Karpas-422 (cell line): ENCODE results near the gene SLC6A9. TPM values are rescaled to one million over a fixed set of nuclear protein-coding genes. Genes with fewer than 3 reads are reported as not detected.
A peak's percentile ranks its signal among the peaks of the same experiment; 100 is the strongest.

Experiments
- DNase-seq: peaks from one replicate; pipeline ENCODE4 v3.0.0-alpha.2; 2015
- H2AFZ ChIP-seq: fragments of 200-600 bp; sonication (generic); 2 replicates; pipeline ENCODE4 v1.6.1; 2014; ENCODE audit warnings: antibody characterized with exemption, low read length, mixed read lengths
- H3K27ac ChIP-seq: fragments of 200-600 bp; sonication (generic); 2 replicates; pipeline ENCODE4 v1.5.1; 2014; ENCODE audit warnings: mild to moderate bottlenecking, low read length, moderate library complexity
- H3K27me3 ChIP-seq: fragments of 200-600 bp; sonication (generic); 2 replicates; pipeline ENCODE4 v1.6.1; 2014; ENCODE audit warnings: low read length, mixed read lengths
- H3K36me3 ChIP-seq: fragments of 200-600 bp; sonication (generic); 2 replicates; pipeline ENCODE4 v1.6.1; 2014; ENCODE audit warnings: low read length, mixed read lengths; ENCODE audit not compliant: insufficient read depth
- H3K4me1 ChIP-seq: fragments of 200-600 bp; sonication (generic); 2 replicates; pipeline ENCODE4 v1.6.1; 2014; ENCODE audit warnings: mild to moderate bottlenecking, low read length, mixed read lengths
- H3K4me2 ChIP-seq: fragments of 200-600 bp; sonication (generic); 2 replicates; pipeline ENCODE4 v1.6.1; 2014; ENCODE audit warnings: low read length, low read depth, mild to moderate bottlenecking; ENCODE audit not compliant: poor library complexity, severe bottlenecking
- H3K4me3 ChIP-seq: fragments of 200-600 bp; sonication (generic); 2 replicates; pipeline ENCODE4 v1.5.1; 2014; ENCODE audit warnings: mild to moderate bottlenecking, antibody characterized with exemption, low read length, mixed read lengths
- H3K79me2 ChIP-seq: fragments of 200-600 bp; sonication (generic); 2 replicates; pipeline ENCODE4 v1.6.1; 2014; ENCODE audit warnings: mild to moderate bottlenecking, low read length, mixed read lengths
- H3K9ac ChIP-seq: fragments of 200-600 bp; sonication (generic); 2 replicates; pipeline ENCODE4 v1.6.0; 2014; ENCODE audit warnings: low read length
- H3K9me2 ChIP-seq: fragments of 200-600 bp; sonication (generic), shearing (Covaris generic); replicated peaks from 2 replicates; pipeline ENCODE4 v1.6.0; 2014; ENCODE audit warnings: mild to moderate bottlenecking, low read length, moderate library complexity; ENCODE audit not compliant: insufficient read depth
- H3K9me3 ChIP-seq: fragments of 300-700, 200-600 bp; sonication (generic); 2 replicates; pipeline ENCODE4 v1.6.1; 2014; ENCODE audit warnings: low read length, mixed read lengths
- H4K20me1 ChIP-seq: fragments of 200-600 bp; sonication (generic); 2 replicates; pipeline ENCODE4 v1.6.1; 2014; ENCODE audit warnings: mild to moderate bottlenecking, antibody characterized with exemption, low read length, low read depth; ENCODE audit not compliant: insufficient read depth
- total RNA-seq: library from RNA; depleted of rRNA; stranded (reverse); fragments of >200 nt; shearing (Covaris generic); gene quantifications from 2 replicates; pipeline ENCODE4 v1.2.3, GENCODE V29; 2014; ENCODE audit warnings: low replicate concordance; rRNA removed

SLC6A9 gene
- 7.0 and 7.9 TPM in 2 replicates for total RNA-seq

DNA sequence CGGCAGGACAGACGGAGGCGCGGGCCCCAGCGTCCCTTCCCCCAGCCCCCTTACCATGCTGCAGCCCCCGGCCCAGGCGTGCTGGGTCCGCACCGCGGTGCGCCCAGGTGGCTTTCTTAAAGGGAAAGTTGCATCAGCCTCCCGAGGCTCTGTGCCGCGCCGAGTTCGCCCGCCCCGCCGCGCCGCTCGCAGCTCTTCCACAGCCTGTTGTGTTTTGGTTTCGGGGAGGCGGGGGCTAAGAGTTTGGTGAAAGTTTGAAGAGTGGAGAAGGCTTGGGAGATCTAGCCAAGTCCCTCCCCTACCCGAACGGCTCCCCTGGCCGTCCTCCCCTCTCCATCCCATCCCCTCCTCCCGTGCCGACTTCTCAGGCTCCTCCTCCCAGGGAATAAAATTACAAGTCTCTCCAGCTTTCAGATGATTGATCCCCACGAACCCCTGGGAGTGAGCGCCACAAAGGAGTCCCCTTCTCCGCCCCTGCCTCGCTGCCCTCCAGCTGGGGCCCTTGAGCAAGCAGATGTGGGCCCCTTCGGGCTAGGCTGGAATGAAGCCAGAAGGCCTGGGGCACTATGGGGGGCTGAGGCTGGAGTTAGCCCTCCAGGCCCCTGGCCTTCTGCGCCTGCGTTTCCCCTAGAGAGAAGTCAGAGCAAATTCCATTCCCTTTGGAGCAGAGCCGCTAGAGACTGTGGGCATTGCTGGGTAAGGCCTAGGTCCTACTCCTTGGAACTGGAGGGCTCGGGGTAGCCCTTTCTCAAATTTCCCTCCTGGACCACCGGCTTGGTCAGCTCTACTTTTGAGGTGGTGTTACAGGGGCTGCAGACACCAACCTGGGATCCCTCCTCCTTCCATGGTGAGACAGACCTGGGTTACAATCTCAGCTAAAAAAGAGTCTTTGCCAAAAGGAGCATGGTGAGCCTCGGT, at the start of gene SLC6A9:
TSS of gene SLC6A9 (minus strand) at position 211 of the 918 bp plus-strand sequence. CDS start 7,185 bp downstream, outside the sequence.
- no peaks in the 10 kb centered on the region for H3K79me2 ChIP-seq
- no peaks in the 10 kb centered on the region for H4K20me1 ChIP-seq
- no peak for DNase-seq
- peak within 1 kb of the TSS; percentile 33; the same call in 1 of the 2 replicates for H2AFZ ChIP-seq
- peak within 1 kb of the TSS; percentile 72 for H3K4me3 ChIP-seq
- H3K9me2 ChIP-seq: no peaks in the 10 kb centered on the region
- peaks cover 46% of the 10 kb centered on the region for H3K4me1 ChIP-seq
- H3K9ac ChIP-seq: peak within 1 kb of the TSS; percentile 68
- no peaks in the 10 kb centered on the region for H3K27me3 ChIP-seq
- peak within 1 kb of the TSS; percentile 84 for H3K4me2 ChIP-seq
- no peaks in the 10 kb centered on the region for H3K36me3 ChIP-seq
- no peaks in the 10 kb centered on the region for H3K9me3 ChIP-seq
- H3K27ac ChIP-seq: no peak within 1 kb of the TSS

- Histone ChIP-seq H4K20me1 (no peaks in the 10 kb centered on the region), H3K9ac (no peak overlapping the region), H3K79me2 (no peaks in the 10 kb centered on the region), H2AFZ (no peak overlapping the region), H3K36me3 (no peaks in the 10 kb centered on the region), H3K9me3 (no peaks in the 10 kb centered on the region), H3K4me2 (no peak overlapping the region), H3K27me3 (no peaks in the 10 kb centered on the region), H3K9me2 (no peaks in the 10 kb centered on the region), H3K4me1 (no peaks in the 10 kb centered on the region), H3K27ac (no peak overlapping the region), H3K4me3 (no peak overlapping the region)
- no peak for DNase-seq
These were observed 48.3 kb upstream of the SLC6A9 start for GRCh38 chr1:44079566-44079965.

DNA sequence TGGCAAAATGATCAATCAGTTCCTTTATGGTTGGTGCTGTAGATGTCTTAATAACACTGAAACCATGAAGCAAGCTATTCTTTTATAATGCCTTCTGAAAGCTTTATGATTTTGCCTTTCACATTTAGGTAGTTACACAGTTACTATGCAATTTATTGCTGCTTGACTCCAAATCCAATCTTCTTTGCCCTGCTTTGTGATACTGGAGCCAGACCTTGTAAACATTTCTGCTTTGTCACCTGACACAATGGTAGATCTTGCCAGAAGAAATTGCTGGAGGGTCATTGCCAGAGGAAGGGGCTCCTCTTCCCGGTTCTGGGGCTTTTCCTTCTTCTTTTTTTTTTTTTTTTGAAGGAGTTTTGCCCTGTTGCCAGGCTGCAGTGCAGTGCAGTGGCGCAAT, 46.8 kb upstream of the SLC6A9 start:
- no peak overlapping the region for H3K4me3 ChIP-seq
- no peak overlapping the region for H2AFZ ChIP-seq
- H3K9ac ChIP-seq: no peak overlapping the region

DNA sequence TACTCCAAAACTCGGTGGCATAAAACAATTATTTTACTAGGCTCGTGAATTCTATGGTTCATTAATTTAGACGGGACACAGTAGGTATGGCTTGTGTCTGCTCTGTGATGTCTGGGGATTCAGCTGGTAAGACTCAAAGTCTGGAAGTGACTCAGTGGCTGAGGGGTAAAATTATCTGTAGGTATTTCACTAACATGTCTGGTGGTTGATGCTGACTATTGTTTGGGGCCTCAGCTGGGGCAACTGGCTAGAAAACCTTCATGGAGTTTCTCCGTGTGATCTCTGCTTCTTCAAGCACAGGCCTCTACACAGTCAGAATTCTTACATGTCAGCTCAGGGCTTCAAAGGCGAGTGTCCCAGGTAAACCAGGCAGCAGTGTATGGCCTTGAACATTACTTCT, 46.2 kb upstream of the SLC6A9 start:
- no peak overlapping the region for H3K27ac ChIP-seq
- H3K27me3 ChIP-seq: no peaks in the 10 kb centered on the region
- no peak overlapping the region for H2AFZ ChIP-seq
- H3K4me2 ChIP-seq: no peak overlapping the region
- no peaks in the 10 kb centered on the region for H3K79me2 ChIP-seq
- no peaks in the 10 kb centered on the region for H3K36me3 ChIP-seq
- H4K20me1 ChIP-seq: no peaks in the 10 kb centered on the region
- H3K4me3 ChIP-seq: no peak overlapping the region
- H3K4me1 ChIP-seq: peaks cover 15% of the 10 kb centered on the region
- H3K9me2 ChIP-seq: no peaks in the 10 kb centered on the region
- no peak overlapping the region for H3K9ac ChIP-seq
- no peak for DNase-seq
- H3K9me3 ChIP-seq: no peaks in the 10 kb centered on the region

More for the DNA sequence above, 46.8 kb upstream of the SLC6A9 start:
- Histone ChIP-seq H3K9me2 (no peaks in the 10 kb centered on the region), H3K9me3 (no peaks in the 10 kb centered on the region), H3K4me1 (peaks cover 10% of the 10 kb centered on the region), H3K36me3 (no peaks in the 10 kb centered on the region), H3K27me3 (no peaks in the 10 kb centered on the region), H3K27ac (no peak overlapping the region), H3K4me2 (no peak overlapping the region), H4K20me1 (no peaks in the 10 kb centered on the region), H3K79me2 (no peaks in the 10 kb centered on the region)
- DNase-seq: no peak

- Histone ChIP-seq H3K27me3 (no peaks in the 10 kb centered on the region), H4K20me1 (no peaks in the 10 kb centered on the region), H3K9me2 (no peaks in the 10 kb centered on the region), H3K79me2 (no peaks in the 10 kb centered on the region), H2AFZ (no peak overlapping the region), H3K36me3 (no peaks in the 10 kb centered on the region), H3K27ac (no peak overlapping the region), H3K9me3 (no peaks in the 10 kb centered on the region), H3K4me3 (no peak overlapping the region), H3K4me2 (no peak overlapping the region), H3K4me1 (peaks cover 15% of the 10 kb centered on the region), H3K9ac (no peak overlapping the region)
- no peak for DNase-seq
These were observed 44.8 kb upstream of the SLC6A9 start for GRCh38 chr1:44076066-44076465.

GRCh38 chr1:44074415-44074814, 43.2 kb upstream of the SLC6A9 start:
- Histone ChIP-seq H3K9me2 (no peaks in the 10 kb centered on the region), H3K4me3 (no peak overlapping the region), H4K20me1 (no peaks in the 10 kb centered on the region), H3K9me3 (no peaks in the 10 kb centered on the region), H2AFZ (no peak overlapping the region), H3K4me1 (peaks cover 15% of the 10 kb centered on the region), H3K27ac (no peak overlapping the region), H3K79me2 (no peaks in the 10 kb centered on the region), H3K27me3 (no peaks in the 10 kb centered on the region), H3K36me3 (no peaks in the 10 kb centered on the region), H3K4me2 (no peak overlapping the region), H3K9ac (no peak overlapping the region)
- no peak for DNase-seq

DNA sequence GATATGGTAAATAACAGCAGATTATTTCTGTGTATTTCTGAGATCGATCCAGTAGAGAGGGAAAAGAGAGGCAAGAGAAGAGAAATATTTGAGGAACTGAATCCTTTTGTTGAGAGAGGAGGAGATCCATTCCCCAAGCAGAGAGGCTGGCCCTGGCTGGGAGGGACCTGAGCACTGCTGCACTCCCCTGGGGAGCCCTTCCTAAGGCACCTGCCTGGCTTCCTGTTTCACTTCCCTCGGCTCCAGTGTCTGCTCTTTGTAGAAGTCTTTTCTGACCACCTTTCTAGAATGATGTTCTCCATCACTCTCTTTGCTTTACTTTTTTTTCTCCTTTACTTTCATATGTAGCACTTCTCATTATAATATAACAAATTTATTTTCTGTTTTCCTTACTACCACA, 42.3 kb upstream of the SLC6A9 start:
- Histone ChIP-seq H3K27ac (no peak overlapping the region), H3K79me2 (no peaks in the 10 kb centered on the region), H3K9me3 (no peaks in the 10 kb centered on the region), H3K4me3 (no peak overlapping the region), H4K20me1 (no peaks in the 10 kb centered on the region), H3K36me3 (no peaks in the 10 kb centered on the region), H3K9me2 (no peaks in the 10 kb centered on the region), H2AFZ (no peak overlapping the region), H3K4me2 (peak overlapping the region; percentile 23), H3K27me3 (no peaks in the 10 kb centered on the region), H3K4me1 (peaks cover 23% of the 10 kb centered on the region), H3K9ac (no peak overlapping the region)
- DNase-seq: peak; percentile 82

- no peak overlapping the region for H3K4me2 ChIP-seq
These were observed 41.6 kb upstream of the SLC6A9 start for GRCh38 chr1:44072821-44073220.

More at GRCh38 chr1:44072821-44073220, 41.6 kb upstream of the SLC6A9 start:
- H2AFZ ChIP-seq: no peak overlapping the region
- no peaks in the 10 kb centered on the region for H4K20me1 ChIP-seq
- no peaks in the 10 kb centered on the region for H3K79me2 ChIP-seq
- H3K9me3 ChIP-seq: no peaks in the 10 kb centered on the region
- no peaks in the 10 kb centered on the region for H3K36me3 ChIP-seq
- H3K27me3 ChIP-seq: no peaks in the 10 kb centered on the region
- H3K27ac ChIP-seq: no peak overlapping the region
- H3K9ac ChIP-seq: no peak overlapping the region
- peaks cover 30% of the 10 kb centered on the region for H3K4me1 ChIP-seq
- no peaks in the 10 kb centered on the region for H3K9me2 ChIP-seq
- no peak for DNase-seq
- no peak overlapping the region for H3K4me3 ChIP-seq
